CD4-positive, CD25-positive, alpha-beta regulatory T cell (primary cell): Measurements from ENCODE around the gene CD276. TPM values are rescaled to one million over a fixed set of nuclear protein-coding genes. Genes with fewer than 3 reads are reported as not detected.
"Not testable (repeated sequence)": the region's sequence is repeated elsewhere in the genome, so short reads cannot be mapped to it uniquely, and the experiment has no call there.

Experiments
- ATAC-seq, 2 donors: fragments of 150-1000 bp; cut with Tn5 transposase; one replicate each; pipeline ENCODE4 v1.10.0; 2021; ENCODE audit warnings: low read depth in 2 of 2, moderate number of reproducible peaks in 2 of 2, moderate library complexity in 1 of 2
- DNase-seq, 3 donors: peaks; one replicate each; pipeline versions ENCODE4 v3.0.0 to v3.0.0-alpha.2; 2012 to 2022; ENCODE audit warnings: mixed read lengths in 1 of 3
- H3K27ac ChIP-seq: one replicate; pipeline ENCODE4 v1.7.0; 2013; ENCODE audit warnings: mild to moderate bottlenecking, low read length; ENCODE audit not compliant: insufficient read depth, poor library complexity, severe bottlenecking
- H3K27me3 ChIP-seq: one replicate; pipeline ENCODE4 v1.7.0; 2013; ENCODE audit warnings: low read length; ENCODE audit not compliant: control insufficient read depth, insufficient read depth
- H3K36me3 ChIP-seq: one replicate; pipeline ENCODE4 v1.7.0; 2013; ENCODE audit warnings: mild to moderate bottlenecking, low read length, moderate library complexity; ENCODE audit not compliant: control insufficient read depth, insufficient read depth
- H3K4me1 ChIP-seq: 2 replicates; pipeline ENCODE4 v1.7.0; 2013; ENCODE audit warnings: mild to moderate bottlenecking, low read length; ENCODE audit not compliant: insufficient read depth, control insufficient read depth, poor library complexity, severe bottlenecking
- H3K4me3 ChIP-seq: one replicate; pipeline ENCODE4 v1.7.0; 2013; ENCODE audit warnings: low read depth, mild to moderate bottlenecking, low read length, moderate library complexity
- H3K9me3 ChIP-seq, 2 experiments: 1 replicate in 1 of 2; 2 replicates in 1 of 2; pipeline ENCODE4 v1.7.0; 2013; ENCODE audit warnings: low read length in 2 of 2, mild to moderate bottlenecking in 1 of 2, moderate library complexity in 1 of 2; ENCODE audit not compliant: control insufficient read depth in 2 of 2
- H3K27ac Mint-ChIP-seq, 3 donors: one replicate each; pipeline ENCODE4 v1.8.0; 2020 to 2022; ENCODE audit warnings: mild to moderate bottlenecking in 3 of 3, mixed read lengths in 3 of 3, moderate library complexity in 2 of 3
- H3K27me3 Mint-ChIP-seq: one replicate; pipeline ENCODE4 v1.8.0; 2022; ENCODE audit warnings: mild to moderate bottlenecking, mixed read lengths
- H3K36me3 Mint-ChIP-seq: one replicate; pipeline ENCODE4 v1.8.0; 2020; ENCODE audit warnings: mixed read lengths
- H3K4me1 Mint-ChIP-seq, 4 donors: one replicate each; pipeline ENCODE4 v1.8.0; 2020 to 2022; ENCODE audit warnings: mixed read lengths in 4 of 4, mild to moderate bottlenecking in 1 of 4
- H3K4me3 Mint-ChIP-seq, 4 donors: one replicate each; pipeline ENCODE4 v1.8.0; 2020 to 2022; ENCODE audit warnings: mild to moderate bottlenecking in 4 of 4, mixed read lengths in 4 of 4, moderate library complexity in 3 of 4
- H3K9me3 Mint-ChIP-seq, 7 donors: one replicate each; pipeline ENCODE4 v1.8.0; 2020 to 2022; ENCODE audit warnings: mixed read lengths in 7 of 7, mild to moderate bottlenecking in 3 of 7, moderate library complexity in 2 of 7
- polyA plus RNA-seq, 4 donors: library from polyadenylated mRNA; unstranded; fragments of 300-500 nt; fragmentation: Illumina TruSeq; gene quantifications; one replicate each; pipeline ENCODE4 v1.2.3, GENCODE V29; 2021
- total RNA-seq: library from RNA; stranded (reverse); gene quantifications from one replicate; pipeline ENCODE4 v1.2.3, GENCODE V29; 2022

The CD276 gene
- total RNA-seq = not detected
- not detected for polyA plus RNA-seq

- ATAC-seq = no peak
These were observed at the start of gene CD276 for GRCh38 chr15:73683777-73684580. Gene CD276, plus strand, starts transcription at chr15:73684383. Its CDS starts 15,257 bp downstream, at chr15:73699640.

GRCh38 chr15:73637527-73637926, 46.7 kb upstream of the CD276 start:
- Mint-ChIP-seq H3K27ac (no peak overlapping the region), H3K36me3 (no peaks in the 10 kb centered on the region)

More at GRCh38 chr15:73683777-73684580, at the start of gene CD276:
- Histone ChIP-seq H3K4me1 (peaks cover 15% of the 10 kb centered on the region), H3K4me3 (no peak within 1 kb of the TSS), H3K27ac (no peak within 1 kb of the TSS), H3K36me3 (no peaks in the 10 kb centered on the region), H3K27me3 (peaks cover 18% of the 10 kb centered on the region), H3K9me3 (no peaks in the 10 kb centered on the region)
- Mint-ChIP-seq H3K4me1 (peaks cover 0 to 14% (median 3%) of the 10 kb centered on the region in 4 donors), H3K4me3 (peak within 1 kb of the TSS in 3 of 4 donors; percentile 58 to 74 (median 73)), H3K27me3 (peaks cover 52% of the 10 kb centered on the region), H3K27ac (no peak within 1 kb of the TSS), H3K36me3 (no peaks in the 10 kb centered on the region), H3K9me3 (peaks cover 0 to 6% (median 0%) of the 10 kb centered on the region in 7 donors)
- DNase-seq = no peak

GRCh38 chr15:73639464-73639863, 44.7 kb upstream of the CD276 start:
- not testable (repeated sequence) for H3K36me3 Mint-ChIP-seq, H3K36me3 ChIP-seq, H3K9me3 ChIP-seq, DNase-seq, H3K27ac ChIP-seq, ATAC-seq, H3K27ac Mint-ChIP-seq, H3K4me3 ChIP-seq, H3K9me3 Mint-ChIP-seq, H3K4me3 Mint-ChIP-seq, H3K4me1 Mint-ChIP-seq, H3K4me1 ChIP-seq
- peaks cover 20% of the 10 kb centered on the region for H3K27me3 ChIP-seq
- peaks cover 34% of the 10 kb centered on the region for H3K27me3 Mint-ChIP-seq

More at GRCh38 chr15:73637527-73637926, 46.7 kb upstream of the CD276 start:
- H3K9me3 Mint-ChIP-seq = peaks cover 0 to 9% (median 5%) of the 10 kb centered on the region in 7 donors
- DNase-seq (no peak), ATAC-seq (no peak)
- Histone ChIP-seq H3K27me3 (peaks cover 18% of the 10 kb centered on the region), H3K9me3 (peaks cover 6 to 8% of the 10 kb centered on the region in 2 experiments), H3K36me3 (no peaks in the 10 kb centered on the region), H3K4me1 (peaks cover 7% of the 10 kb centered on the region), H3K27ac (no peak overlapping the region), H3K4me3 (no peak overlapping the region)
- H3K4me1 Mint-ChIP-seq = peaks cover 5 to 16% (median 11%) of the 10 kb centered on the region in 4 donors
- H3K27me3 Mint-ChIP-seq = peaks cover 28% of the 10 kb centered on the region
- peak overlapping the region in 1 of 4 donors; percentile 55 for H3K4me3 Mint-ChIP-seq

GRCh38 chr15:73647259-73648013, 36.7 kb upstream of the CD276 start:
- no peaks in the 10 kb centered on the region for H3K9me3 ChIP-seq
- peaks cover 51% of the 10 kb centered on the region for H3K27me3 Mint-ChIP-seq
- DNase-seq (no peak), ATAC-seq (no peak)
- H3K36me3 Mint-ChIP-seq = no peaks in the 10 kb centered on the region
- H3K27ac Mint-ChIP-seq = no peak overlapping the region
- H3K4me1 Mint-ChIP-seq = peaks cover 0 to 5% (median 0%) of the 10 kb centered on the region in 4 donors
- H3K4me1 ChIP-seq = no peaks in the 10 kb centered on the region
- peaks cover 0 to 2% (median 0%) of the 10 kb centered on the region in 7 donors for H3K9me3 Mint-ChIP-seq
- no peak overlapping the region for H3K27ac ChIP-seq
- no peaks in the 10 kb centered on the region for H3K36me3 ChIP-seq
- H3K4me3 Mint-ChIP-seq = no peak overlapping the region
- H3K4me3 ChIP-seq = no peak overlapping the region
- peaks cover 9% of the 10 kb centered on the region for H3K27me3 ChIP-seq

DNA sequence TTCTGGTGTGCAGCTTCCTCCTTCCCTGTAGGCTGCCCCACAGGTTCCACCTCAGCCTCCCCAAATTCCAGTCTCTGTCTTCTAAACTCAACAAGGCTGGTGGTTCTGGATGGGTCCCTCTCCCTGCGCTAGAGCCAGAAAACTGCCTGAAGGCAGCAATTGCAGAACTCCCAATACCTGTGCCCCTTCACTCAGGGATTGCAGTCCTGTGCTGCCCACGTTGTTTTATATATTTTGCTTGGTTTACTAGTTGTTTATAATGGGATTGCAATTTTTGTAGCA, 36.2 kb upstream of the CD276 start:
- Mint-ChIP-seq H3K27ac (no peak overlapping the region), H3K36me3 (no peaks in the 10 kb centered on the region), H3K4me3 (no peak overlapping the region), H3K9me3 (peaks cover 0 to 2% (median 0%) of the 10 kb centered on the region in 7 donors), H3K4me1 (peaks cover 0 to 5% (median 0%) of the 10 kb centered on the region in 4 donors), H3K27me3 (peaks cover 57% of the 10 kb centered on the region)
- H3K9me3 ChIP-seq = no peaks in the 10 kb centered on the region
- H3K4me1 ChIP-seq = no peaks in the 10 kb centered on the region
- no peak overlapping the region for H3K27ac ChIP-seq
- H3K4me3 ChIP-seq = no peak overlapping the region
- peaks cover 9% of the 10 kb centered on the region for H3K27me3 ChIP-seq
- ATAC-seq (no peak), DNase-seq (no peak)
- H3K36me3 ChIP-seq = no peaks in the 10 kb centered on the region

- H3K4me1 ChIP-seq = no peaks in the 10 kb centered on the region
- DNase-seq (no peak), ATAC-seq (no peak)
- H3K27me3 ChIP-seq = peaks cover 8% of the 10 kb centered on the region
- no peak overlapping the region for H3K27ac ChIP-seq
- Mint-ChIP-seq H3K4me1 (peaks cover 0 to 5% (median 0%) of the 10 kb centered on the region in 4 donors), H3K27ac (no peak overlapping the region), H3K9me3 (peaks cover 0 to 2% (median 0%) of the 10 kb centered on the region in 7 donors), H3K4me3 (no peak overlapping the region), H3K36me3 (no peaks in the 10 kb centered on the region), H3K27me3 (peaks cover 61% of the 10 kb centered on the region)
- no peaks in the 10 kb centered on the region for H3K36me3 ChIP-seq
- no peak overlapping the region for H3K4me3 ChIP-seq
- H3K9me3 ChIP-seq = no peaks in the 10 kb centered on the region
These were observed 33.6 kb upstream of the CD276 start for GRCh38 chr15:73650416-73651126.

DNA sequence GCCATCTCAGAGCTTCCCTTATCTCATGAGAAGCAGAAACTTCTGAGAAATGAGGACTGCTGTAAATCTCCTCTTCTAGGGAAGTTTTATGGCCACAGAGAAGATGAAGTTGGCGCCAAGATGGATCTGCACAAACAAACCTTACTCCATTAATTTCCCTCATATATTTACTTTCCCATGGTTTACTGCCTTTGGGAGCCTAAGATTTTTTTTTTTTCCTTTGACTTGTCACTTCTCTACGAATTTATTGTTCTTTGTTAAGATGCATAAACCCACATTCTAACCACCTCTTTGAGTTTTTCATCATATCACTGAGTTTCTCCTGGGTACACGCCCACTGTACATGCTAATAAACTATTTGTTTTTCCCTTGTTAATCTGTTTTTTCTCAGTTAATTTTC, 29.5 kb upstream of the CD276 start:
- Mint-ChIP-seq H3K27ac (no peak overlapping the region), H3K4me1 (peaks cover 0 to 5% (median 0%) of the 10 kb centered on the region in 4 donors), H3K36me3 (no peaks in the 10 kb centered on the region), H3K4me3 (no peak overlapping the region), H3K27me3 (peaks cover 57% of the 10 kb centered on the region), H3K9me3 (peaks cover 0 to 3% (median 0%) of the 10 kb centered on the region in 7 donors)
- no peak overlapping the region for H3K4me3 ChIP-seq
- H3K4me1 ChIP-seq = no peaks in the 10 kb centered on the region
- no peak for ATAC-seq
- H3K27me3 ChIP-seq = peaks cover 16% of the 10 kb centered on the region
- DNase-seq = no peak
- no peaks in the 10 kb centered on the region for H3K36me3 ChIP-seq
- no peak overlapping the region for H3K27ac ChIP-seq
- no peaks in the 10 kb centered on the region for H3K9me3 ChIP-seq
